GM18517 (cell line): ENCODE data around the gene PDE11A.

Experiments
- ATAC-seq: cut with Tn5 transposase; IDR thresholded peaks from one replicate; pipeline ENCODE4 v1.9.1; 2021; ENCODE audit warnings: mild to moderate bottlenecking, moderate library complexity; ENCODE audit not compliant: unreplicated experiment

The PDE11A gene

GRCh38 chr2:177708660-177709444, 363.7 kb downstream of the PDE11A start:
- ATAC-seq, result no peak

GRCh38 chr2:177708106-177708505, 364.5 kb downstream of the PDE11A start:
- no peak for ATAC-seq

GRCh38 chr2:177705511-177706173, 366.9 kb downstream of the PDE11A start:
- no peak for ATAC-seq

GRCh38 chr2:177703159-177703558, 369.4 kb downstream of the PDE11A start:
- ATAC-seq, result no peak

- no peak for ATAC-seq
These were observed 374.3 kb downstream of the PDE11A start for GRCh38 chr2:177698281-177698680.

GRCh38 chr2:177694348-177694747, 378.2 kb downstream of the PDE11A start:
- no peak for ATAC-seq

GRCh38 chr2:177693658-177694339, 378.8 kb downstream of the PDE11A start:
- no peak for ATAC-seq

GRCh38 chr2:177692783-177693269, 379.8 kb downstream of the PDE11A start:
- ATAC-seq, result no peak

- no peak for ATAC-seq
These were observed 380.4 kb downstream of the PDE11A start for GRCh38 chr2:177692042-177692782.

- ATAC-seq, result no peak
These were observed 381.4 kb downstream of the PDE11A start for GRCh38 chr2:177691177-177691576.

- no peak for ATAC-seq
These were observed 383.0 kb downstream of the PDE11A start for GRCh38 chr2:177689623-177690022.

- ATAC-seq, result no peak
These were observed 383.7 kb downstream of the PDE11A start for GRCh38 chr2:177688844-177689243.

- no peak for ATAC-seq
These were observed 388.9 kb downstream of the PDE11A start for GRCh38 chr2:177683661-177684069.

GRCh38 chr2:177682836-177683660, 389.5 kb downstream of the PDE11A start:
- no peak for ATAC-seq

GRCh38 chr2:177682006-177682405, 390.6 kb downstream of the PDE11A start:
- no peak for ATAC-seq

GRCh38 chr2:177680866-177681712, 391.5 kb downstream of the PDE11A start:
- no peak for ATAC-seq

GRCh38 chr2:177679611-177680605, 392.7 kb downstream of the PDE11A start:
- ATAC-seq, result no peak

GRCh38 chr2:177678939-177679338, 393.6 kb downstream of the PDE11A start:
- no peak for ATAC-seq
